HepG2 (cell line): ENCODE data around the gene CLK4. TPM values are rescaled to one million over a fixed set of nuclear protein-coding genes. Genes with fewer than 3 reads are reported as not detected.

Source experiments
- DNMT1 ChIP-seq: sonication (generic); formaldehyde crosslinking; IDR thresholded peaks from 2 replicates; pipeline ENCODE4 v1.5.1; 2020; ENCODE audit warnings: mild to moderate bottlenecking, missing genetic modification reagents
- FLYWCH1 ChIP-seq: sonication (generic); formaldehyde crosslinking; IDR thresholded peaks from 2 replicates; pipeline ENCODE4 v1.8.1; 2023; ENCODE audit warnings: mild to moderate bottlenecking, missing genetic modification reagents
- JUNB ChIP-seq: sonication (generic); formaldehyde crosslinking; IDR thresholded peaks from 2 replicates; pipeline ENCODE4 v1.8.0; 2022; ENCODE audit warnings: missing genetic modification reagents, mild to moderate bottlenecking, borderline replicate concordance
- NFE2L2 ChIP-seq: fragments of 150-350 bp; IDR thresholded peaks from 2 replicates; pipeline ENCODE4 v1.6.1; 2014; ENCODE audit warnings: low read length
- NFRKB ChIP-seq: fragments of 450-650 bp; IDR thresholded peaks from 2 replicates; pipeline ENCODE4 v1.6.1; 2017
- PTBP1 ChIP-seq: fragments of 200-400 bp; formaldehyde crosslinking; IDR thresholded peaks from 2 replicates; pipeline ENCODE4 v1.6.1; 2018; ENCODE audit warnings: low read length, low read depth; ENCODE audit not compliant: poor library complexity, severe bottlenecking
- RBM39 ChIP-seq: fragments of 200-400 bp; formaldehyde crosslinking; IDR thresholded peaks from one replicate; pipeline ENCODE4 v1.6.1; 2018; ENCODE audit warnings: antibody characterized with exemption, mild to moderate bottlenecking, low read depth, low read length; ENCODE audit not compliant: poor library complexity, severe bottlenecking
- SETDB1 ChIP-seq: sonication (generic); formaldehyde crosslinking; IDR thresholded peaks from 2 replicates; pipeline ENCODE4 v1.5.1; 2020; ENCODE audit warnings: missing genetic modification reagents, mild to moderate bottlenecking, borderline replicate concordance
- SP2 ChIP-seq: sonication (generic); formaldehyde crosslinking; IDR thresholded peaks from 2 replicates; pipeline ENCODE4 v1.5.1; 2020; ENCODE audit warnings: mild to moderate bottlenecking, missing genetic modification reagents
- ZFY ChIP-seq: sonication (generic); formaldehyde crosslinking; IDR thresholded peaks from 2 replicates; pipeline ENCODE4 v1.4.0; 2020; ENCODE audit warnings: missing genetic modification reagents
- ZNF766 ChIP-seq: sonication (generic); formaldehyde crosslinking; IDR thresholded peaks from 2 replicates; pipeline ENCODE4 v1.5.0; 2020; ENCODE audit warnings: missing genetic modification reagents, borderline replicate concordance
- ZNF776 ChIP-seq: sonication (generic); formaldehyde crosslinking; IDR thresholded peaks from 2 replicates; pipeline ENCODE4 v1.4.0; 2020; ENCODE audit warnings: mild to moderate bottlenecking, missing genetic modification reagents
- ZSCAN20 ChIP-seq: sonication (generic); formaldehyde crosslinking; IDR thresholded peaks from 2 replicates; pipeline ENCODE4 v1.4.0; 2020; ENCODE audit warnings: missing genetic modification reagents, mild to moderate bottlenecking, borderline replicate concordance
- polyA plus RNA-seq, 8 experiments: library from polyadenylated mRNA; depleted of rRNA in 3 of 8; stranded (reverse) in 7 of 8; unstranded in 1 of 8; fragments of >200 nt; fragmentation: Illumina TruSeq in 4 of 8; extraction: Trizol in 4 of 8; gene quantifications; 2 replicates each; pipeline versions ENCODE4 v1.2.1 to v1.2.3, GENCODE V29; 2011 to 2016; ENCODE audit warnings: low read depth in 4 of 8, missing spikeins in 1 of 8, mixed read lengths in 1 of 8; ENCODE audit not compliant: insufficient read depth in 1 of 8
- total RNA-seq, 5 experiments: library from RNA; depleted of rRNA; stranded (reverse); fragments of >200 nt; fragmentation: Illumina TruSeq; extraction: Trizol; gene quantifications; 2 replicates each; pipeline ENCODE4 v1.2.3, GENCODE V29; 2016; ENCODE audit warnings: low read depth in 1 of 5
- TF ChIP-seq, protein P1 (sequence below), 2 experiments: IDR thresholded peaks; 2 replicates each; pipeline ENCODE4 v1.6.1; 2011 to 2012; ENCODE audit warnings: low read length in 2 of 2, borderline replicate concordance in 1 of 2, low read depth in 1 of 2, mild to moderate bottlenecking in 1 of 2, moderate library complexity in 1 of 2
- TF ChIP-seq, protein P2 (sequence below): sonication (generic); formaldehyde crosslinking; IDR thresholded peaks from 2 replicates; pipeline ENCODE4 v1.5.0; 2020; ENCODE audit warnings: mild to moderate bottlenecking, low read depth, missing genetic modification reagents, borderline replicate concordance
- TF ChIP-seq, protein P3 (sequence below): sonication (generic); formaldehyde crosslinking; IDR thresholded peaks from 2 replicates; pipeline ENCODE4 v1.9.0; 2021; ENCODE audit warnings: missing genetic modification reagents, borderline replicate concordance
- TF ChIP-seq, protein P4 (sequence below): IDR thresholded peaks from 2 replicates; pipeline ENCODE4 v1.6.1; 2016; ENCODE audit warnings: mild to moderate bottlenecking
- TF ChIP-seq, protein P5 (sequence below): sonication (generic); formaldehyde crosslinking; IDR thresholded peaks from 2 replicates; pipeline ENCODE4 v1.4.0; 2020; ENCODE audit warnings: missing genetic modification reagents, mild to moderate bottlenecking, borderline replicate concordance

Gene CLK4
- total and polyA plus RNA-seq, 2 of the 13 experiments (the other 11 are each of a cell fraction or from before 2014, with no cell fraction given): 17.7 to 18.4 TPM

DNA sequence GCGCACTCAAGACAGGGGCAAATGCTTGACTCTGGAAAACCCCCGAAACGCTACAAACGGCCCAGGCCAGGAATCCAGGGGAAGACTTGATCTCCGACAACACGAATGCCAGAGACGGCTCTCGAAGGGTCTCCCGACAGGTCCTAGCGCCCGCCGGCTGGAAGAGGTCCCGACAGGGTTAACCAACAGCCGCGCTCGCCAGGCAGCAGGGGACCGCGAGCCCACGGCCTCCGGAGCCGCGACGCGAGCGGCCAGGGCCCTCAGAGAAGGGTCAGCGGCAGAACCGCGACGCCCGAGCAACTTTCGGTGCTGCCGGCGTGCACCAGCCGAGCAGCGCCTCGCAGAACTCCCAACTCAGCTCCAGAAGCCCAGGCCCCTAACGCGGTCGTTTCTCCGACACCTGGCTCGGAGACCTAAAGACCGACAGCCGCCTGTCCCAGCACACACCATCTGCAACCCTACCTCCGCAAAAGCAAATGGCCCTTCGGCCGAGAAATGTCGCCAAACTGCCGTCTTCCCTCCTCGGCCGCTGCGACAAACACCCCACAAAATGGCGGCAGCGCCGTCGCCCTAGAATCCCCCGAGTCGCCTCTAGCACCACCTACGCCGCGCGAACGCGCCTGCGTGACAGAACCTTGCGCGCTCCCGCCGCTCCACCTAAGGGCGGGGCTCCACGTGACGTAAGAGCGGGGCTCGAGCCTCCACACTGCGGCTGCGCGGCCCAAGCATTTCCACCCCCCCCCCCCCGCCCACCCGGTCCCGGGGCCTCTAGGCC is at the start of gene CLK4 (continued):
- TF ChIP-seq, protein P1, sequence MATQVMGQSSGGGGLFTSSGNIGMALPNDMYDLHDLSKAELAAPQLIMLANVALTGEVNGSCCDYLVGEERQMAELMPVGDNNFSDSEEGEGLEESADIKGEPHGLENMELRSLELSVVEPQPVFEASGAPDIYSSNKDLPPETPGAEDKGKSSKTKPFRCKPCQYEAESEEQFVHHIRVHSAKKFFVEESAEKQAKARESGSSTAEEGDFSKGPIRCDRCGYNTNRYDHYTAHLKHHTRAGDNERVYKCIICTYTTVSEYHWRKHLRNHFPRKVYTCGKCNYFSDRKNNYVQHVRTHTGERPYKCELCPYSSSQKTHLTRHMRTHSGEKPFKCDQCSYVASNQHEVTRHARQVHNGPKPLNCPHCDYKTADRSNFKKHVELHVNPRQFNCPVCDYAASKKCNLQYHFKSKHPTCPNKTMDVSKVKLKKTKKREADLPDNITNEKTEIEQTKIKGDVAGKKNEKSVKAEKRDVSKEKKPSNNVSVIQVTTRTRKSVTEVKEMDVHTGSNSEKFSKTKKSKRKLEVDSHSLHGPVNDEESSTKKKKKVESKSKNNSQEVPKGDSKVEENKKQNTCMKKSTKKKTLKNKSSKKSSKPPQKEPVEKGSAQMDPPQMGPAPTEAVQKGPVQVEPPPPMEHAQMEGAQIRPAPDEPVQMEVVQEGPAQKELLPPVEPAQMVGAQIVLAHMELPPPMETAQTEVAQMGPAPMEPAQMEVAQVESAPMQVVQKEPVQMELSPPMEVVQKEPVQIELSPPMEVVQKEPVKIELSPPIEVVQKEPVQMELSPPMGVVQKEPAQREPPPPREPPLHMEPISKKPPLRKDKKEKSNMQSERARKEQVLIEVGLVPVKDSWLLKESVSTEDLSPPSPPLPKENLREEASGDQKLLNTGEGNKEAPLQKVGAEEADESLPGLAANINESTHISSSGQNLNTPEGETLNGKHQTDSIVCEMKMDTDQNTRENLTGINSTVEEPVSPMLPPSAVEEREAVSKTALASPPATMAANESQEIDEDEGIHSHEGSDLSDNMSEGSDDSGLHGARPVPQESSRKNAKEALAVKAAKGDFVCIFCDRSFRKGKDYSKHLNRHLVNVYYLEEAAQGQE (IDR thresholded peaks at IDR 0.05; ENCODE audit: borderline replicate concordance in 1 of 2, low read depth in 1 of 2, low read length in 2 of 2): peak in 1 of 2 experiments; percentile 52; a peak in 1 of 4 replicates
- TF ChIP-seq ZFY (CRISPR knock-in tag) (peak; percentile 91), SETDB1 (CRISPR knock-in tag) (no peak), NFRKB (peak; percentile 84), ZNF766 (peak; percentile 76; the same call in 1 of the 2 replicates), SP2 (CRISPR knock-in tag) (no peak; the same call in 1 of the 2 replicates), RBM39 (peak; percentile 68), FLYWCH1 (CRISPR knock-in tag) (no peak), JUNB (CRISPR knock-in tag) (no peak), ZSCAN20 (CRISPR knock-in tag) (no peak), DNMT1 (CRISPR knock-in tag) (peak; percentile 68; the same call in 1 of the 2 replicates), ZNF776 (CRISPR knock-in tag) (no peak; the same call in 1 of the 2 replicates), PTBP1 (no peak), NFE2L2 (no peak)
- TF ChIP-seq, protein P2, sequence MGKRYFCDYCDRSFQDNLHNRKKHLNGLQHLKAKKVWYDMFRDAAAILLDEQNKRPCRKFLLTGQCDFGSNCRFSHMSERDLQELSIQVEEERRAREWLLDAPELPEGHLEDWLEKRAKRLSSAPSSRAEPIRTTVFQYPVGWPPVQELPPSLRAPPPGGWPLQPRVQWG (CRISPR knock-in tag): no peak
- TF ChIP-seq, protein P3, sequence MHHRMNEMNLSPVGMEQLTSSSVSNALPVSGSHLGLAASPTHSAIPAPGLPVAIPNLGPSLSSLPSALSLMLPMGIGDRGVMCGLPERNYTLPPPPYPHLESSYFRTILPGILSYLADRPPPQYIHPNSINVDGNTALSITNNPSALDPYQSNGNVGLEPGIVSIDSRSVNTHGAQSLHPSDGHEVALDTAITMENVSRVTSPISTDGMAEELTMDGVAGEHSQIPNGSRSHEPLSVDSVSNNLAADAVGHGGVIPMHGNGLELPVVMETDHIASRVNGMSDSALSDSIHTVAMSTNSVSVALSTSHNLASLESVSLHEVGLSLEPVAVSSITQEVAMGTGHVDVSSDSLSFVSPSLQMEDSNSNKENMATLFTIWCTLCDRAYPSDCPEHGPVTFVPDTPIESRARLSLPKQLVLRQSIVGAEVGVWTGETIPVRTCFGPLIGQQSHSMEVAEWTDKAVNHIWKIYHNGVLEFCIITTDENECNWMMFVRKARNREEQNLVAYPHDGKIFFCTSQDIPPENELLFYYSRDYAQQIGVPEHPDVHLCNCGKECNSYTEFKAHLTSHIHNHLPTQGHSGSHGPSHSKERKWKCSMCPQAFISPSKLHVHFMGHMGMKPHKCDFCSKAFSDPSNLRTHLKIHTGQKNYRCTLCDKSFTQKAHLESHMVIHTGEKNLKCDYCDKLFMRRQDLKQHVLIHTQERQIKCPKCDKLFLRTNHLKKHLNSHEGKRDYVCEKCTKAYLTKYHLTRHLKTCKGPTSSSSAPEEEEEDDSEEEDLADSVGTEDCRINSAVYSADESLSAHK (CRISPR knock-in tag): no peak
- TF ChIP-seq, protein P4, sequence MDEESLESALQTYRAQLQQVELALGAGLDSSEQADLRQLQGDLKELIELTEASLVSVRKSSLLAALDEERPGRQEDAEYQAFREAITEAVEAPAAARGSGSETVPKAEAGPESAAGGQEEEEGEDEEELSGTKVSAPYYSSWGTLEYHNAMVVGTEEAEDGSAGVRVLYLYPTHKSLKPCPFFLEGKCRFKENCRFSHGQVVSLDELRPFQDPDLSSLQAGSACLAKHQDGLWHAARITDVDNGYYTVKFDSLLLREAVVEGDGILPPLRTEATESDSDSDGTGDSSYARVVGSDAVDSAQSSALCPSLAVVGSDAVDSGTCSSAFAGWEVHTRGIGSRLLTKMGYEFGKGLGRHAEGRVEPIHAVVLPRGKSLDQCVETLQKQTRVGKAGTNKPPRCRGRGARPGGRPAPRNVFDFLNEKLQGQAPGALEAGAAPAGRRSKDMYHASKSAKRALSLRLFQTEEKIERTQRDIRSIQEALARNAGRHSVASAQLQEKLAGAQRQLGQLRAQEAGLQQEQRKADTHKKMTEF (CRISPR knock-in tag): peak; percentile 90
- TF ChIP-seq, protein P5, sequence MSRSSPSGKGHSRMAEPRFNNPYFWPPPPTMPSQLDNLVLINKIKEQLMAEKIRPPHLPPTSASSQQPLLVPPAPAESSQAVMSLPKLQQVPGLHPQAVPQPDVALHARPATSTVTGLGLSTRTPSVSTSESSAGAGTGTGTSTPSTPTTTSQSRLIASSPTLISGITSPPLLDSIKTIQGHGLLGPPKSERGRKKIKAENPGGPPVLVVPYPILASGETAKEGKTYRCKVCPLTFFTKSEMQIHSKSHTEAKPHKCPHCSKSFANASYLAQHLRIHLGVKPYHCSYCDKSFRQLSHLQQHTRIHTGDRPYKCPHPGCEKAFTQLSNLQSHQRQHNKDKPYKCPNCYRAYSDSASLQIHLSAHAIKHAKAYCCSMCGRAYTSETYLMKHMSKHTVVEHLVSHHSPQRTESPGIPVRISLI: peak; percentile 14; the same call in 1 of the 2 replicates
